ENCODE data around the gene DCAF6.

GRCh38 chr1:168045311-168045710 is 108.8 kb downstream of the DCAF6 start:
- TF ChIP-seq, protein P1, sequence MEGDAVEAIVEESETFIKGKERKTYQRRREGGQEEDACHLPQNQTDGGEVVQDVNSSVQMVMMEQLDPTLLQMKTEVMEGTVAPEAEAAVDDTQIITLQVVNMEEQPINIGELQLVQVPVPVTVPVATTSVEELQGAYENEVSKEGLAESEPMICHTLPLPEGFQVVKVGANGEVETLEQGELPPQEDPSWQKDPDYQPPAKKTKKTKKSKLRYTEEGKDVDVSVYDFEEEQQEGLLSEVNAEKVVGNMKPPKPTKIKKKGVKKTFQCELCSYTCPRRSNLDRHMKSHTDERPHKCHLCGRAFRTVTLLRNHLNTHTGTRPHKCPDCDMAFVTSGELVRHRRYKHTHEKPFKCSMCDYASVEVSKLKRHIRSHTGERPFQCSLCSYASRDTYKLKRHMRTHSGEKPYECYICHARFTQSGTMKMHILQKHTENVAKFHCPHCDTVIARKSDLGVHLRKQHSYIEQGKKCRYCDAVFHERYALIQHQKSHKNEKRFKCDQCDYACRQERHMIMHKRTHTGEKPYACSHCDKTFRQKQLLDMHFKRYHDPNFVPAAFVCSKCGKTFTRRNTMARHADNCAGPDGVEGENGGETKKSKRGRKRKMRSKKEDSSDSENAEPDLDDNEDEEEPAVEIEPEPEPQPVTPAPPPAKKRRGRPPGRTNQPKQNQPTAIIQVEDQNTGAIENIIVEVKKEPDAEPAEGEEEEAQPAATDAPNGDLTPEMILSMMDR (IDR thresholded peaks at IDR 0.05): no peak
- no peak for TF ChIP-seq EZH2 (IDR thresholded peaks at IDR 0.05)
- no peak for TF ChIP-seq EZH2phosphoT487 (IDR thresholded peaks at IDR 0.05)
